Smooth muscle cell (in vitro differentiated cells): ENCODE data around the gene BNC2. TPM values are rescaled to one million over a fixed set of nuclear protein-coding genes. Genes with fewer than 3 reads are reported as not detected.
A peak's percentile ranks its signal among the peaks of the same experiment; 100 is the strongest.

Experiments
- DNase-seq: peaks from one replicate; lab custom pipeline; 2025; ENCODE audit not compliant: unreplicated experiment; lab: John Stamatoyannopoulos, UW
- H2AFZ ChIP-seq: fragments of 200-600 bp; sonication (generic); 2 replicates; pipeline ENCODE4 v1.6.0; 2016; ENCODE audit warnings: antibody characterized with exemption, low read depth, mild to moderate bottlenecking
- H3F3A ChIP-seq: fragments of 200-600 bp; sonication (generic); 2 replicates; pipeline ENCODE4 v1.6.0; 2017; ENCODE audit warnings: antibody characterized with exemption, low read depth
- H3K27ac ChIP-seq: fragments of 200-600 bp; sonication (generic); 2 replicates; pipeline ENCODE4 v1.5.1; 2016; ENCODE audit warnings: low read depth, mild to moderate bottlenecking
- H3K27me3 ChIP-seq: fragments of 200-600 bp; sonication (generic); 2 replicates; pipeline ENCODE4 v1.6.1; 2016; ENCODE audit warnings: low read depth, mild to moderate bottlenecking
- H3K36me3 ChIP-seq: fragments of 200-600 bp; sonication (generic); 2 replicates; pipeline ENCODE4 v1.5.1; 2016; ENCODE audit warnings: low read depth
- H3K4me1 ChIP-seq: fragments of 200-600 bp; sonication (generic); 2 replicates; pipeline ENCODE4 v1.5.1; 2016; ENCODE audit warnings: low read depth
- H3K4me2 ChIP-seq: fragments of 200-600 bp; sonication (generic); 2 replicates; pipeline ENCODE4 v1.6.0; 2016; ENCODE audit warnings: mild to moderate bottlenecking
- H3K4me3 ChIP-seq: fragments of 200-600 bp; sonication (generic); 2 replicates; pipeline ENCODE4 v1.5.1; 2016; ENCODE audit warnings: mild to moderate bottlenecking
- H3K79me2 ChIP-seq: fragments of 200-600 bp; sonication (generic); 2 replicates; pipeline ENCODE4 v1.6.0; 2016; ENCODE audit warnings: low read depth, mild to moderate bottlenecking
- H3K9ac ChIP-seq: fragments of 200-600 bp; sonication (generic); 2 replicates; pipeline ENCODE4 v1.6.0; 2016; ENCODE audit warnings: low read depth
- H3K9me3 ChIP-seq: fragments of 200-600 bp; sonication (generic); replicated peaks from 2 replicates; pipeline ENCODE4 v1.5.1; 2016; ENCODE audit warnings: low read depth
- H4K20me1 ChIP-seq: fragments of 200-600 bp; sonication (generic); 2 replicates; pipeline ENCODE4 v1.6.0; 2016; ENCODE audit warnings: low read depth
- CTCF ChIP-seq: fragments of 200-600 bp; sonication (generic); IDR thresholded peaks from 2 replicates; pipeline ENCODE4 v1.5.1; 2017; ENCODE audit warnings: borderline replicate concordance, mild to moderate bottlenecking, antibody characterized with exemption; ENCODE audit not compliant: insufficient read depth, poor library complexity, severe bottlenecking
- WGBS: methylation state at CpG from one replicate; pipeline ENCODE4 v1.1.7; 2016; ENCODE audit warnings: low lambda C conversion rate; 5-methylcytosine and 5-hydroxymethylcytosine counted together
- polyA plus RNA-seq: library from polyadenylated mRNA; unstranded; fragments of >200 nt; fragmentation: Nextera tagmentation; extraction: Ambion mirVana; gene quantifications from 2 replicates; pipeline ENCODE4 v1.2.1, GENCODE V29; 2016
- total RNA-seq: library from RNA; depleted of rRNA; stranded (reverse); fragments of >200 nt; gene quantifications from 2 replicates; pipeline ENCODE4 v1.2.3, GENCODE V29; 2014

BNC2 gene
- total and polyA plus RNA-seq, 2 experiments from 2014 or later: 11.6 to 13.5 TPM

GRCh38 chr9:16817514-16817913 is 53.0 kb downstream of the BNC2 start:
- peak overlapping the region; percentile 15 for H3K27ac ChIP-seq
- no peak for TF ChIP-seq CTCF
- no peak for DNase-seq
- no peaks in the 10 kb centered on the region for H4K20me1 ChIP-seq
- peaks cover 6% of the 10 kb centered on the region for H3F3A ChIP-seq
- 42% methylated on average over 2 of the region's 2 CpGs for WGBS
- no peak overlapping the region for H3K9ac ChIP-seq
- no peaks in the 10 kb centered on the region for H3K9me3 ChIP-seq
- no peak overlapping the region for H3K4me3 ChIP-seq
- peaks cover 14% of the 10 kb centered on the region for H3K79me2 ChIP-seq
- H3K4me1 ChIP-seq: peaks cover 24% of the 10 kb centered on the region
- H3K4me2 ChIP-seq: peak overlapping the region; percentile 2
- H3K27me3 ChIP-seq: no peaks in the 10 kb centered on the region
- no peak overlapping the region for H2AFZ ChIP-seq
- no peaks in the 10 kb centered on the region for H3K36me3 ChIP-seq

- H3F3A ChIP-seq: peaks cover 6% of the 10 kb centered on the region
- H3K4me2 ChIP-seq: peak overlapping the region; percentile 2
- no peak overlapping the region for H3K4me3 ChIP-seq
- no peaks in the 10 kb centered on the region for H3K36me3 ChIP-seq
- no peaks in the 10 kb centered on the region for H3K27me3 ChIP-seq
- H3K9me3 ChIP-seq: no peaks in the 10 kb centered on the region
- H2AFZ ChIP-seq: no peak overlapping the region
- no peak for DNase-seq
- TF ChIP-seq CTCF: no peak
- peaks cover 24% of the 10 kb centered on the region for H3K4me1 ChIP-seq
- no peak overlapping the region for H3K9ac ChIP-seq
- peaks cover 14% of the 10 kb centered on the region for H3K79me2 ChIP-seq
- 100% methylated on average over 2 of the region's 2 CpGs for WGBS
- no peaks in the 10 kb centered on the region for H4K20me1 ChIP-seq
- no peak overlapping the region for H3K27ac ChIP-seq
Observed at GRCh38 chr9:16817002-16817401, 53.5 kb downstream of the BNC2 start.

- DNase-seq: no peak
- H3K79me2 ChIP-seq: peaks cover 14% of the 10 kb centered on the region
- H3F3A ChIP-seq: peaks cover 6% of the 10 kb centered on the region
Observed at GRCh38 chr9:16816011-16816410, 54.5 kb downstream of the BNC2 start.

More at GRCh38 chr9:16816011-16816410, 54.5 kb downstream of the BNC2 start:
- Histone ChIP-seq H4K20me1 (no peaks in the 10 kb centered on the region), H3K27me3 (no peaks in the 10 kb centered on the region), H2AFZ (no peak overlapping the region), H3K36me3 (no peaks in the 10 kb centered on the region), H3K27ac (no peak overlapping the region), H3K9ac (no peak overlapping the region), H3K4me1 (peaks cover 24% of the 10 kb centered on the region), H3K4me2 (no peak overlapping the region), H3K4me3 (no peak overlapping the region), H3K9me3 (no peaks in the 10 kb centered on the region)
- WGBS: 60% methylated on average over 4 of the region's 4 CpGs
- no peak for TF ChIP-seq CTCF
